HG03045 (cell line): ENCODE results near the gene GGN.
"Not testable (repeated sequence)": the region's sequence is repeated elsewhere in the genome, so short reads cannot be mapped to it uniquely, and the experiment has no call there.

Experiments
- ATAC-seq: cut with Tn5 transposase; IDR thresholded peaks from one replicate; pipeline ENCODE4 v1.9.1; 2021; ENCODE audit warnings: mild to moderate bottlenecking, moderate library complexity; ENCODE audit not compliant: unreplicated experiment

Gene GGN

DNA sequence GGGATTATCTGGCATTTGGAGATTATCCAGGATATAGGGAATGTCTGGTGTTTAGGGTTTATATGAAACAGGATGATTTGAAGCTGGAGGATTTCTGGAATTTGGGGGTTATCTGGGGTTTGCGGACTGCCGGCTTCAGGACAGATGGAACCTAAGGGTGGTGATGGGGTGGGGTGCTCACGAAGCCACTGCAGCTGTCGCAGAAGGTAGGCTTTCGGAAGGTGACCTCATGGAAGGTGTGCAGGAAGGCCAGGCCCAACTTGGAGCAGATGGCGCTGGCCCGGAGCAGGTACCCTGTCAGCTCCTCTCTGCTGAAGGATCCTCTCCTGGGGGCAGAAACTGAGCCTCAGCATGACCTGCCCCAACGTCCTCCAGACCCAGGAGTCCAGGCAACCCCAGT is 24.7 kb upstream of the GGN start:
- no peak for ATAC-seq

DNA sequence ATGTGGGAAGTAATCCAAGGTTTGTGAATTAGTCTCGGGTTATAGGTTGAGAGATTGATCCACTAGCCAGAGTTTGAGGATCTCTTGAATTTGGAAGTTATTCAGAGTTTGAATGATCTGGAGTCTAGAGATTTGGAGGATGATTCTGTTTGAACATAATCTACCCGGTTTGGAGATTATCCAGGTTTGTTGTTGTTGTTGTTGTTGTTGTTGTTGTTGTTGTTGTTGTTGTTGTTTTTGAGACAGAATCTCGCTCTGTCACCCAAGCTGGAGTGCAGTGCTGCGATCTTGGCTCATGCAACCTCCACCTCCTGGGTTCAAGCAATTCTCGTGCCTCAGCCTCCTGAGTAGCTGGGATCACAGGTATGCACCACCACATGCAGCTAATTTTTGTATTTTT is 24.1 kb upstream of the GGN start:
- ATAC-seq = not testable (repeated sequence)

DNA sequence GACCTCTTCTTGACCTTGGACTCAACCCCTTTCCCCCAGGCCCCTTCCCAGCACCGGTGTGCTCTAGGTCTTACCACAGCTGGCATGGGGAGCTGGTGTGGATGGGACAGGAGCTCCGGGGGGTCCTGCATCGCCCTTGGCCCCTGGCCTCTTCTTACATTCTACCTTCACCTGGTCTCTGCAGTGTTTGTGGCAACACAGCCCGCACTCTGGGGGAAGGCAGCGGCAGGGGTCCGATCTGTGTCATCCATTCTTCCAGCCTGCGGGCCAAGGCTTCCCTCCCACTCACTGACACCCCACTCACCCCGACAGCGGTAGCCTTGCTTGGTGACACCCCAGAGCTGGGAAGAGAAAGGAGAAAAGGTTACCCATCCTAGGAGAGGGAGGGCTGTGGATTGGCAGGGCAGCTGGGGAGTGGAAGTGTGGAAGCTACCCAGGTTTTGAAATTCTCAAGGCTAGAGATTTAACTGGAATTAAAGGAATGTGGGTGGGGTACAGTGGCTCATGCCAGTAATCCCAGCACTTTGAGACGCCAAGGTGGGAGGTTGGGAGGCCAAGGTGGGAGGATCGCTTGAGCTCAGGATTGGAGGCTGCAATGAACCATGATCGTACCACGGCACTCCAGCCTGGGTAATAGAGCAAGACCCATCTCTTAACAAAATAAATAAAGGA is 23.3 kb upstream of the GGN start:
- ATAC-seq = no peak

DNA sequence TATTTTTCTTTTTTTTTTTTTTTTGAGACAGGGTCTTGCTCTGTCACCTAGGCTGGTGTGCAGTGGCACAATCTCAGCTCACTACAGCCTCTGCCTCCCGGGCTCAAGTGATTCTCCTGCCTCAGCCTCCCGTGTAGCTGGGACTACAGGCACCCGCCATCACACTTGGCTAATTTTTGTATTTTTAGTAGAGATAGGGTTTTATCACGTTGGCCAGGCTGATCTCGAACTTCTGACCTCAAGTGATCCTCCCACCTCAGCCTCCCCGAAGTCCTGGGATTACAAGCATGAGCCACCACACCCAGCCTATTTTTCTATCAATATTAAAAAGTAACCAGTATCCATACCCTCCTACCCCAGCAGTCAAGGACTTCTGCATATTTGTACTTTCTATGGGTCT is 22.6 kb upstream of the GGN start:
- ATAC-seq = not testable (repeated sequence)

DNA sequence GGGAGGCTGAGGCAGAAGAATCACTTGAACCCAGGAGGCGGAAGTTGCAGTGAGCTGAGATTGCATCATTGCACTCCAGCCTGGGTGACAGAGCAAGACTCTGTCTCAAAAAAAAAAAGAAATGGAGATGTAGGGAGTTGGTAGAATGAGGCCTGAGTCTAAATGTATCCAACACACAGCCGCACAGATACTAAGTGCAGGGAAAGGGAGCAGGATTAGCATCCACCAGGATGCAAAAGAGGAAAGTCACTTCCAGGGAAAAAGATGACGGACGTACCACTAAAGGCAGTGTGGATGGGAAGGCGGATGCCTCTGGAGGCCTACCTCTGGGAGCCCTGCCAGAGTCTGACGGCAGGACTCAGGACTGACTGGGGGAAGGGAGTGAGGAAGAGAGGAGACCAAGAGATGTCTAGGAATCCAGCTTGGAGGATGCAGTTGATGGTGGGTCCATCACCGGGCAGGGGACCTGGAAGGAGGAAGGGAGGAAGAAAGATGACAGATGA is 21.8 kb upstream of the GGN start:
- no peak for ATAC-seq

DNA sequence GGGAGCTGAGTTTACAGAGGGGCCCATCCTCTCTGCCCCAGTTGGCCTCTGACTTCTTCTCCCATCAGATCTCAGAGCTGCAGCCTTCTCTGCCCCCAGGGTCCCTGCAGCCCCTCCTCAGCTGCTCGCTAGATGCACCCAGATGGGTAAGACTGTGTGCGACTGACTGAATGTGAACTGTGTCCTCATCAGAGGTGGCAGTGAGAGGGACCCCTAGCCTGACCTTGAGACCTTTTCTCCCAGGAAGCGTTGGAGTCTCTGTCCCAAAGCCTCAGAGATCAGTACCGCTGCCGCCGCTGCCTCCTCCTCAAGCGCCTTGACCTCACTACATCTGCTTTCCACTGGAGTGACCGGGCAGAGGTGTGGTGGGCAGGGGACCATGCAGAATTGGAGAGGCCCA is 17.4 kb upstream of the GGN start:
- no peak for ATAC-seq

DNA sequence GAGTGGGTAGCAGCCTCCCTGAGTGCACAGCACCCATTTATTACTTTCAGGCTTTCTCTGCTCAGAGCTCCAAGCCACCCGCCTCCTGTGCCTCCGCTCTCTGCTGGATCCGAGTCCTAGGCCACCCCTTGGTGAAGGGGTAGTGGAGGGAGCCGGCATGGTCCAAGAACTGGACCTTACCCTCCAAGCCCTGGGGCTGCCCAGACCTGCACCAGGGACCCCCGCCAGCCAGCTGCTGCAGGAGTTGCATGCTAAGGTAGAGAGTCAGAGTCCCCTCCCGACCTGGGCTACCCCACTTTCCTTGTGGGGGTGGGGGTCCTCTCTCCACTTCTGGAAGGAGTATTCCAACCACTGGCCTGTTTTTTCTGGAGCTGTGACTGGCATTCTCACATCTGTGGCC is 17.0 kb upstream of the GGN start:
- ATAC-seq = no peak

DNA sequence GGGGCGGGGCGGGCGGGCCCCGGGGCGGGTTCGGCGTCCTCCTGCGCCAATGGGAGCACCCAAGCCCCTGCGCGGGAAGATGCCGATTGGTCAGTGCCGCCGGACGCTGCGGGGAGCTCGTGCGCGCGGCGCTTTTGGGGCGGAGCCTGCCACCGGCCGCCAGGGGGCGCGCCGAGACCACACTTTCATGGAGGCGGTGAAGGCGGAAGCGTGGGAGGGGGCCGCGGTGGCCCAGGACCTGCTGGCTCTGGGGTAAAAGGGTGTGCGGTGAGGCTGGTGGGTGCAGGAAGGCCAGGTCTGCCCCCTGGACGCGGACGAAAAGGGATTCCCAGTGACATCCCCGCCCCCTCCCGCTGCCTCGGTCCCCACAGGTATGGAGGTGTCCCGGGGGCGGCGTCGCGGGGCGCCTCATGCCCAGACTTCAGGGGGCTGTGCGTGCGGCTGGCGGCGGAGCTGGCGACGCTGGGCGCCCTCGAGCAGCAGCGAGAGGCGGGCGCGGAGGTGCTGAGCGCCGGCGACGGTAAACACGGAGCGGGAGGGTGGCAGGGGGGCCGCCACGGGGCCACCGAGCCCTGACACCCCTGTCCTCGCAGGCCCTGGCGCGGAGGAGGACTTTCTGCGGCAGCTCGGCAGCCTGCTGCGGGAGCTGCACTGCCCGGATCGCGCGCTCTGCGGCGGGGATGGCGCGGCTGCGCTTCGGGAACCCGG is 15.3 kb upstream of the GGN start, which contains the start of gene FAM98C:
Gene FAM98C, plus strand, starts transcription at position 127 of the 708 bp plus-strand sequence. Its CDS starts 61 bp downstream, at position 188.
- ATAC-seq = peak; percentile 94

DNA sequence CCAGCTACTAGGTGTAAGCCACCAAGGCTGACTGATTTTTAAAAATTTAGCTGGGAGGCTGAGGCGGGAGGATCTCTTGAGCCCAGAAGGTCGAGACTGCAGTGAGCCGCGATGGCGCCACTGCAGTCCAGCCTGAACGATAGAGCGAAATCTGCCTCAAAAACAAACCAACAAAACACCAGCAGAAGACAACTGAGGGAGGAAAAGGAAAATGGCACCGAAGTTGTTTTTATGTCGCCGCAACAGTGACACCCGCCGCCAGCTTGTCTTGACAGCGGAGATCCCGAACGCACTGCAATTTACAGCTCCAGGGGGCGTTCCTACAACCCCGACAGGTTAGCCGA is 14.8 kb upstream of the GGN start:
- peak; percentile 3 for ATAC-seq

DNA sequence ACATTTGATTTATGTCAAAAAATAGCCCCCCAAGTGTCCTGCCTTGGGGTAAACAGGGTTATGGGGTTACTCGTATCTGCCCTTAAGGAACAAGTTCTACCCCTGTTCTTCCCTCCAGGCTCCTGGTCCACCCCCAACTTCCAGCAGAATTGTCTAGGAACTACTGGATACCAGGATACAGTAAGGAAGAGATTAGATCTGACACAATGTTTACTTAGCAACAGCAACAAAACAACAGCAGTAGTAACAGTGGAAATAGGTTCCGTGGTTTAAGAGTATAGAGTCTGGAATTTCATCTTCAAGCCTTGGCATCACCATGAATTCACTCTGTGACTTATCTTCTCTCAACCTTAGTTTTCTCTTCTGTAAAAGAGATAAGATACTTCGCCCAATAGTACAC is 13.3 kb upstream of the GGN start:
- ATAC-seq = no peak

DNA sequence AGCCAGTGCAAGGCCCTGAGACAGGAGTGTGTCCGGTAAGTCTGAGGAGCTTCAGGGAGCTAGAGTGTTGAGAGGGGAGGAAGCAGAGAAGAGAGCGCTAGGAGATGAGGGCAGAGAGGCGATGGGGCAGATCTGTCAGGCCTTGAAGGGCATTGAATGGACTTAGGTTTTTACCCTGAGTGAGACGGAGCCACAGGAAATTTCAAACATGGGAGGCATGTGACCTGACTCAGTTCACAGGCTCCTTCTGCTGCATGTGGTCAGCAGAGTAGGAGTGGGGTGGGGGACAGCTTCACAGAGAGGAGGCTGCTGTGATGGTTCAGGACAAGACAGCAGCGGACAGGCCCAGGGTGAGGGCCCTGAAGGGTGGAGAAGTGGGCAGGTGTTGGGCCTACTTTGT is 12.5 kb upstream of the GGN start:
- no peak for ATAC-seq

DNA sequence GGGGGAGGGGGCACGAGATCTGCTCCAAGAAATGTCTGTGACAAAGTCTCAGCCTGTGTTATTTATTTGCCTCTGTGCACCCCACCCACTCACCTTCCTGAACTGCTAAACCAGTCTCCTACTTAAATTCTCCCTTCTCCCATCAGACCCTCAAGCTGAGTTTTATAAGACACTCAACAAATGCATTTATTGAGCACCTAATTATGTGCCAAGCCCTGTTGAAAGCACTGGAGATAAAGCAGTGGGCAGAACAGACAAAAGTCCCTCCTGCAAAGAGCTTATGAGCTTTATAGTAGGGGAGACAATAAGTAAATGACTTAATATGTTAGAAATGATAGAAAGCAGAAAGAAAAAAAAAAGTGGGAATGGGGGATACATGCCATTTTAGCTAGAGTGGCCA is 11.7 kb upstream of the GGN start:
- no peak for ATAC-seq

DNA sequence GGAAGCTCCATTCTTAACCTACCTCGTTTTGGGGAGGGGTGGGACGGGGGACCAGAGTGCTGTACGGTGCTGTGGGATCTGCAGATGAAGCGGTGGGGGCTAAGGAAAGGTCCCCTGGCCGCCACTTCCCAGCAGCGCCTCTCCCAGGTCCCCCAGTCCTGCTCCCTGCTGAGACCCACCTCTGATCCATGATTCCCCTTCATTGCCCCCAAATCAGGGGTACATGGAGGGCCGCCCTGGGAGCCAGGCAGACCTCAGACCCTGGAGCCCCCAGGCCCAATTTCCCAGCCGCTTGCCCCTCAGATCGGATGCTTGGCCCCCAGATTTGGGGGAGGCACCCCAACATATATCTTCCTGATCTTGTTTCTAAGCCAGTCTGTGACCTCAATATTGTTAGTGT is 11.2 kb upstream of the GGN start:
- no peak for ATAC-seq

DNA sequence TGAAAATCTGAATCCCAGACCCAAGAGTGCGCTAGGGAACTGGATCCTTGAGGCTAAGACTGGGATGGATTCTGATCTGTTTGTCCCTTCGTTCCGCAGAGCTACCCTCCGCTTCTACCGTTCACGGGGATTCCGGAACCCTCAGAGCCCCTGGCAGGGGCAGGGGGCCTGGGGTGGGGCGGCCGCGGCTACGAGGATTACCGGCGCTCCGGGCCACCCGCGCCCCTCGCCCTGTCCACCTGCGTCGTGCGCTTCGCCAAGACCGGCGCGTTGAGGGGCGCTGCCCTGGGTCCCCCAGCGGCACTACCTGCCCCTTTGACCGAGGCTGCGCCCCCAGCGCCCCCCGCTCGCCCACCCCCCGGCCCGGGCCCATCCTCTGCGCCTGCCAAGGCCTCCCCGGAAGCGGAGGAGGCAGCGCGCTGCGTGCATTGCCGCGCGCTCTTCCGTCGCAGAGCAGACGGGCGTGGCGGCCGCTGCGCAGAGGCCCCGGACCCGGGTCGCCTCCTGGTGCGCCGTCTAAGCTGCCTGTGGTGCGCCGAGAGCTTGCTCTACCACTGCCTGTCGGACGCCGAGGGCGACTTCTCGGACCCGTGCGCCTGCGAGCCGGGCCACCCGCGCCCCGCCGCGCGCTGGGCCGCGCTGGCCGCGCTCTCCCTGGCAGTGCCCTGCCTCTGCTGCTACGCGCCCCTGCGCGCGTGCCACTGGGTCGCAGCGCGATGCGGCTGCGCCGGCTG is 7.7 kb upstream of the GGN start:
- ATAC-seq = no peak

DNA sequence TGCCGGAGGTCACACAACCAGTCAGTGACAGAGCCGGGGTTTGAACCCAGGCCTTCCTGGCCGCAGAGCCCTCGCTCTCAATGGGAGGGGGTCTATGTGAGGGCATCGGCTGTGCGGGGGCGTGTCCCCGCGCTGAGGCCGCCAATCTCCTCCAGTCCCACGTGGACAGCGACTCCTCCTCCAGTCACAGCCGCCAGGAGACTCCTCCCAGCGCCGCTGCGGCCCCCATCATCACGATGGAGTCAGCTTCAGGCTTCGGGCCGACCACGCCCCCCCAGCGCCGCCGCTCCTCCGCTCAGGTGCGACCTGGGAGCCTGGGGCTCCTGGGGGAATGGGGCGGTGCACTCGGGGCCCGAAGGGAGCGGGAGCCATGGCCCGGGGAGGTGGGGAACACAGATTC is 6.7 kb upstream of the GGN start:
- ATAC-seq = no peak

DNA sequence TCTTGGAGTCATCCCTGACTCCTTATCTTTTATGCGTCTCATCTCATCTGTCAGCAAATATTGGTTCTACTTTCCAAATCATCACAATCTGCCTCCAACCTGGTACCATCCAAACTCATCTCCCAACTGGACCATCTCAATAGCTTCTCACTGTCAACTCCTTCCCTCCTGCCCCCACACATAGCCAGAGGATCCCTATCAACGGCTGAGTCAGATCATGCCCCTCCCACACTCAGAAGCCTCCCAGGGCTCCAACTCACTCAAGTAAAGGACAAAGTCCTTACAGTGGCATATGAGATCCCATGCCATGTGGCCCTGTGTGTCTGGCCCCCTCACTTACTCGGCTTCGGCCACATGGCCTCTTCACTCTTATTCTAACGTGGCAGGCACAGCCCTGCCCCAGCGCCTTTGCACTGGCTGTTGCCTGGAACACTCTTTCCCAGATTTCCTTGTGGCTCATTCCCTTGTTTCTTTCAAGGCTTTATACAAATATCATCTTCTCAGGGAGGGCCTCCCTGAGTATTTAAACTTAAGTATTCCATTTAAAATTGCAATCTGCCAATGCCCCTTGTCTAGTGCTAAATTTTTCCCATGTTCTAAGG is 5.0 kb upstream of the GGN start:
- ATAC-seq = no peak

DNA sequence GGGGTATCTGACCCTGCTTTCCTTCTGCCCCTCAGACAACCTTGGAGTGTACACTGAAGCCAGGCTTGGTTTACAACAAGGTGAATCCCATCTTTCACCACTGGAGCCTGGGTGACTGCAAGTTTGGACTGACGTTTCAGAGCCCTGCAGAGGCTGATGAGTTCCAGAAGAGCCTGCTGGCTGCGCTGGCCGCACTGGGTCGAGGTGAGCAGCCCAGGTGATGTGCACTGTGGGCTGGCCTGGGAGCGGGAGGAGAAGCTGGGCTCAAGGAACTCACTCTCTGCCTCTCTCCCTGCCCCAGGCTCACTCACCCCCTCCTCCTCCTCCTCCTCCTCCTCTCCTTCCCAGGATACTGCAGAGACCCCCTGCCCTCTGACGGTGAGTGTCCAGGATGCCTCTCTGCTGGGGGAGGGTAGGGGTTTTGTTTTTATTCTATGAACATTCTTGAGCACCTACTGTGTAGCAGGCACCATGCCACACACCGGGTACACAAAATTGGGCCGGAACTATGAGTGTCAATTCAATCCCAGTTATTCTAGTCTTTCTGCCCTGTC is 4.2 kb upstream of the GGN start:
- no peak for ATAC-seq

DNA sequence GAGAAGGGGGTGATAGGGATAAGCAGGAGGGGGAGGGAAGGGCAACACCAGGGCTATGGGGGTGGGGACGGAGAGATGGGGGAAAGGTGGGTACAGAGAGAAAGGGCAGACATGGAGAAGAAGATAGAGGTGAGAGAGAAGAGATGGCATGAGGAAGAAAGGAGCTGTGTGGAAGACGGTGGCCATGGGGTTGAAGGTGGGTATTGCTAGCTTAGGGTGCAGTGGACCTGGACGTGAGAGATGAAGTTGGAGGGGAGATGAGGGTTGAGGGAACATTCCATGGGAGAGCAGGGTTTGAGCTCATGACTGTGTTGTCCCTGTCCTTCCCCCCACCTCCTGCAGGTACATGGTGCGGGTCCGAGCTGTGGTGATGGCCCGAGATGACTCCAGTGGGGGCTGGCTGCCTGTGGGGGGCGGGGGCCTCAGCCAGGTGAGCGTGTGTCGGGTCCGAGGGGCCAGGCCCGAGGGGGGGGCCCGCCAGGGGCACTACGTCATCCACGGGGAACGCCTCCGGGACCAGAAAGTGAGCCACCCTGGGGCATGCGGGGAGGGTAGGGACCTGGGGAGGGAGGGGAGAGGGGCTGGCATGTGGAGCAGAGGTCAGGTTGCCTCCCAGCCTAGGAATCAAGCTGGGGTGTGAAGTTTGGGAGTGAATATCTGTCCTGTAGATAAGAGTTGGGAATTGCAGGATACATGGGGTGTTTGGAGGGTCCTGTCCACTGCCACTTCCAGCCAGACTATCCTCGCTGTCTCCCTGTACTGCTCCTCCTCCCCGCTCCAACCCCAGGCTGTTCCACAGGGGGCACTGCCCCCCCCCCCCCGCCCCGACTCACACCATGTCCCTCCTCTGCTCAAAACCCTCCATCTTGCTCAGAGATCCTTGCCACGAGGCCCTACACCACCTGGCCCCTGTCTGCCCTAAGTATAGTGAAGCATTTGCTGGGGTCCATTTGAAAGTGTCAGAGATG is 2.4 kb upstream of the GGN start:
- no peak for ATAC-seq

DNA sequence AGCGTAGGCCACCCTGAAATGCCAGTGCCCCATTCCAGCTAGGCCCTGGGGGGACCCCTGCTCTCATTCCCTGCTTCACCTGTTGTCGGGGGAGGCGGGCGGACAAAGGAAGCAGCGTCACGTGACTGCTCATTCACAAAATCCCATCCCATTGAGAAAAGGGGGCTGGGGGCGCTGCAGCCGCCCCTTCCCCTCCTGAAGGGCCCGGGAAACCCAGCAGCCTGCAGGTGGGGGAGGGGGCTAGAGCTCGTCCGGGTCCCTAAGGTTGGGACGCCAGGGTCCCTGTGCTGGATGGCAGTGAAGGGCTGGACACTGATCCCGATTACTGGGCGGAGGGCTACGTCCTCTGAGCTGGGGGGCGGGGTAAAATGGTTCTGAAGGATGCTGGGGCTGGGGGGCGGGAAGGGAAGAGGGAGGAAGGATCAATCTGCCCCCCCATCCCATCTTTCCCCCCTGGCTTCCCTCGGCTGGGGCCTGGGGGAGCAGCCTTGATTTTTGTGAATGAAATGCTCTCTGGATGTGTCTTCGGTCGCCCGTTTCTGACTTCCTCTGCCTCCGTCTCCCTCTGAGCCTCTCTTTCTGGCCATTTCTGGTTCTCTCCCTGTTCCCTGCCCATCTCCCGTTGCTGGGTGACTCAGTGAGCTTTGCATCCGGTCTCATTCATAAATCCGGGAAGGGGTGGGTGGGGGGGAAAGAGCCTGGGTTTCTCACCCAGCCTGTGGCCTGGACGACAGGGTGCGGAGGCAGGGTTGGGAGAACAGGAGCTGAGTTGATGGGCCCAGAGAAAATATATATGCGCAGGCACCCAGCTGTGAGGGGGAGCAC is 1.5 kb upstream of the GGN start:
- no peak for ATAC-seq
